ENCODE measurements around the gene DICER1. TPM values are rescaled to one million over a fixed set of nuclear protein-coding genes. Genes with fewer than 3 reads are reported as not detected.
"Not testable (repeated sequence)": the region's sequence is repeated elsewhere in the genome, so short reads cannot be mapped to it uniquely, and the experiment has no call there.

Gene DICER1
- polyA plus RNA-seq, 4 donors, result 43.5 to 65.5 (median 55.2) TPM

GRCh38 chr14:95185033-95185766 is 27.9 kb upstream of the DICER1 start:
- no peak for DNase-seq (ENCODE audit: low read depth in 4 of 4, low spot score in 2 of 4)

- no peak for DNase-seq (ENCODE audit: low read depth in 4 of 4, low spot score in 2 of 4)
Observed at GRCh38 chr14:95184413-95184790, 27.1 kb upstream of the DICER1 start.

GRCh38 chr14:95183532-95184412 is 26.4 kb upstream of the DICER1 start:
- DNase-seq (ENCODE audit: low read depth in 4 of 4, low spot score in 2 of 4), result no peak

- DNase-seq (ENCODE audit: low read depth in 4 of 4, low spot score in 2 of 4), result no peak
Observed at GRCh38 chr14:95183082-95183481, 25.8 kb upstream of the DICER1 start.

- no peak for DNase-seq (ENCODE audit: low read depth in 4 of 4, low spot score in 2 of 4)
Observed at GRCh38 chr14:95182379-95182778, 25.1 kb upstream of the DICER1 start.

GRCh38 chr14:95180966-95181741 is 23.8 kb upstream of the DICER1 start:
- DNase-seq (ENCODE audit: low read depth in 4 of 4, low spot score in 2 of 4), result no peak

GRCh38 chr14:95175670-95176069 is 18.3 kb upstream of the DICER1 start:
- DNase-seq (ENCODE audit: low read depth in 4 of 4, low spot score in 2 of 4), result not testable (repeated sequence)

- no peak for DNase-seq (ENCODE audit: low read depth in 4 of 4, low spot score in 2 of 4)
Observed at GRCh38 chr14:95174184-95174792, 17.0 kb upstream of the DICER1 start.

GRCh38 chr14:95173518-95173917 is 16.2 kb upstream of the DICER1 start:
- no peak for DNase-seq (ENCODE audit: low read depth in 4 of 4, low spot score in 2 of 4)

- no peak for DNase-seq (ENCODE audit: low read depth in 4 of 4, low spot score in 2 of 4)
Observed at GRCh38 chr14:95167177-95167576, 9.8 kb upstream of the DICER1 start.

GRCh38 chr14:95165517-95165916 is 8.2 kb upstream of the DICER1 start:
- no peak for DNase-seq (ENCODE audit: low read depth in 4 of 4, low spot score in 2 of 4)

GRCh38 chr14:95164506-95164905 is 7.2 kb upstream of the DICER1 start:
- DNase-seq (ENCODE audit: low read depth in 4 of 4, low spot score in 2 of 4), result no peak

GRCh38 chr14:95163666-95164065 is 6.3 kb upstream of the DICER1 start:
- no peak for DNase-seq (ENCODE audit: low read depth in 4 of 4, low spot score in 2 of 4)

GRCh38 chr14:95163132-95163531 is 5.8 kb upstream of the DICER1 start:
- no peak for DNase-seq (ENCODE audit: low read depth in 4 of 4, low spot score in 2 of 4)

GRCh38 chr14:95162641-95163040 is 5.3 kb upstream of the DICER1 start:
- DNase-seq (ENCODE audit: low read depth in 4 of 4, low spot score in 2 of 4), result no peak

GRCh38 chr14:95157048-95157326 is 342 bp downstream of the DICER1 start:
- no peak for DNase-seq (ENCODE audit: low read depth in 4 of 4, low spot score in 2 of 4)

- DNase-seq (ENCODE audit: low read depth in 4 of 4, low spot score in 2 of 4), result no peak
Observed at GRCh38 chr14:95156161-95157047, 925 bp downstream of the DICER1 start.

- DNase-seq (ENCODE audit: low read depth in 4 of 4, low spot score in 2 of 4), result no peak
Observed at GRCh38 chr14:95155045-95155444, 2.3 kb downstream of the DICER1 start.

GRCh38 chr14:95153866-95154265 is 3.5 kb downstream of the DICER1 start:
- no peak for DNase-seq (ENCODE audit: low read depth in 4 of 4, low spot score in 2 of 4)

GRCh38 chr14:95151561-95151960 is 5.8 kb downstream of the DICER1 start:
- no peak for DNase-seq (ENCODE audit: low read depth in 4 of 4, low spot score in 2 of 4)

All from left renal cortex interstitium (tissue), 4 donors.